ENCODE results near the gene ADGRG3.

Gene ADGRG3

DNA sequence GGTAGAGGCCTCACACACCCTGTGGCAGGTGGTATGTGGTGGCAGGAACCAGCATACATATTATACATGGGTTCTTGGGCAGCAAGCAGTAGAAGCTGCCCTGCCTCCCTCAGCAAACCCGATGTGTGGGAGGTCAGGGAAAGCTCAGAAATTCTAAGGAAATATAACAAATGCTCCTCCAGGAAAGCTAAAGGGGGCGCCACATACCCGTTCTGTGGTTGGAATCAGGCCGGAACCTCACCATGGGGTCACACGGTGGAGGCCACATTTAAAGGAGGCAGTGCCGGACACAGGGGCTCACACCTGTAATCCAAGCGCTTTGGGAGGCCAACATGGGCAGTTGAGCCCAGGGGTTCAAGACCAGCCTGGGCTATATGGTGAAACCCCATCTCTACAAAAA lies 55.1 kb downstream of the ADGRG3 start:
- no peak overlapping the region for H3K27ac ChIP-seq (ENCODE audit: low read length)

DNA sequence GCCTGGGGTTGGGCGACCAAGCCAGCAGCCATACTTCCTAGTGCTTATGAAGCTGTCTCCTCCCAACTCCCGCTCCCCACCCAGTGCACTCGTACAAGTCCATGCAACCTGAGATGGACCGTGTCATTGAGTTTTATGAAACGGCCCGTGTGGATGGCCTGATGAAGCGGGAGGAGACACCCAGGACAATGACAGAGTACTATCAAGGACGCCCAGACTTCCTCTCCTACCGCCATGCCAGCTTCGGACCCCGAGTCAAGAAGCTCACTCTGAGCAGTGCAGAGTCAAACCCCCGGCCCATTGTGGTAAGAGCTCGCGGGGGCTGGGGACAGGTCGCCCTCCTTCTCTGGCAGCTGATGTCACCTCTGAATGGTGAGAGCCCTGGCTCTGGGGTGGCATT lies 56.4 kb downstream of the ADGRG3 start:
- Histone ChIP-seq H3K9me3 (ENCODE audit: insufficient read depth, low read length) (no peaks in the 10 kb centered on the region), H3K27ac (ENCODE audit: low read length) (no peak overlapping the region), H3K9ac (ENCODE audit: low read length) (no peak overlapping the region), H4K20me1 (ENCODE audit: insufficient read depth, low read length) (no peaks in the 10 kb centered on the region), H3K79me2 (ENCODE audit: low read length) (no peaks in the 10 kb centered on the region), H3K4me3 (ENCODE audit: low read length) (no peak overlapping the region), H3K4me2 (ENCODE audit: low read length) (no peak overlapping the region), H3K27me3 (ENCODE audit: low read depth, low read length) (no peaks in the 10 kb centered on the region), H3K36me3 (replicated peaks; ENCODE audit: low read depth, low read length) (no peaks in the 10 kb centered on the region), H2AFZ (ENCODE audit: low read depth, low read length) (no peak overlapping the region), H3K4me1 (ENCODE audit: low read length) (peaks cover 6% of the 10 kb centered on the region; the same call in 1 of the 2 replicates)
- TF ChIP-seq EZH2phosphoT487 (IDR thresholded peaks at IDR 0.05; ENCODE audit: low read depth): no peak
- TF ChIP-seq, protein P1, sequence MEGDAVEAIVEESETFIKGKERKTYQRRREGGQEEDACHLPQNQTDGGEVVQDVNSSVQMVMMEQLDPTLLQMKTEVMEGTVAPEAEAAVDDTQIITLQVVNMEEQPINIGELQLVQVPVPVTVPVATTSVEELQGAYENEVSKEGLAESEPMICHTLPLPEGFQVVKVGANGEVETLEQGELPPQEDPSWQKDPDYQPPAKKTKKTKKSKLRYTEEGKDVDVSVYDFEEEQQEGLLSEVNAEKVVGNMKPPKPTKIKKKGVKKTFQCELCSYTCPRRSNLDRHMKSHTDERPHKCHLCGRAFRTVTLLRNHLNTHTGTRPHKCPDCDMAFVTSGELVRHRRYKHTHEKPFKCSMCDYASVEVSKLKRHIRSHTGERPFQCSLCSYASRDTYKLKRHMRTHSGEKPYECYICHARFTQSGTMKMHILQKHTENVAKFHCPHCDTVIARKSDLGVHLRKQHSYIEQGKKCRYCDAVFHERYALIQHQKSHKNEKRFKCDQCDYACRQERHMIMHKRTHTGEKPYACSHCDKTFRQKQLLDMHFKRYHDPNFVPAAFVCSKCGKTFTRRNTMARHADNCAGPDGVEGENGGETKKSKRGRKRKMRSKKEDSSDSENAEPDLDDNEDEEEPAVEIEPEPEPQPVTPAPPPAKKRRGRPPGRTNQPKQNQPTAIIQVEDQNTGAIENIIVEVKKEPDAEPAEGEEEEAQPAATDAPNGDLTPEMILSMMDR (IDR thresholded peaks at IDR 0.05; ENCODE audit: low read depth, low read length): no peak

More for the DNA sequence above, 55.1 kb downstream of the ADGRG3 start:
- no peak overlapping the region for H3K9ac ChIP-seq (ENCODE audit: low read length)
- H3K9me3 ChIP-seq (ENCODE audit: insufficient read depth, low read length): no peaks in the 10 kb centered on the region
- H3K4me2 ChIP-seq (ENCODE audit: low read length): no peak overlapping the region
- peaks cover 6% of the 10 kb centered on the region; the same call in 1 of the 2 replicates for H3K4me1 ChIP-seq (ENCODE audit: low read length)
- H2AFZ ChIP-seq (ENCODE audit: low read depth, low read length): no peak overlapping the region
- H3K79me2 ChIP-seq (ENCODE audit: low read length): no peaks in the 10 kb centered on the region
- no peaks in the 10 kb centered on the region for H3K27me3 ChIP-seq (ENCODE audit: low read depth, low read length)
- no peak for TF ChIP-seq EZH2phosphoT487 (IDR thresholded peaks at IDR 0.05; ENCODE audit: low read depth)
- TF ChIP-seq, protein P1 (IDR thresholded peaks at IDR 0.05; ENCODE audit: low read depth, low read length): peak; percentile 8; the same call in 1 of the 2 replicates
- H3K4me3 ChIP-seq (ENCODE audit: low read length): no peak overlapping the region
- H4K20me1 ChIP-seq (ENCODE audit: insufficient read depth, low read length): no peaks in the 10 kb centered on the region
- H3K36me3 ChIP-seq (replicated peaks; ENCODE audit: low read depth, low read length): no peaks in the 10 kb centered on the region

DNA sequence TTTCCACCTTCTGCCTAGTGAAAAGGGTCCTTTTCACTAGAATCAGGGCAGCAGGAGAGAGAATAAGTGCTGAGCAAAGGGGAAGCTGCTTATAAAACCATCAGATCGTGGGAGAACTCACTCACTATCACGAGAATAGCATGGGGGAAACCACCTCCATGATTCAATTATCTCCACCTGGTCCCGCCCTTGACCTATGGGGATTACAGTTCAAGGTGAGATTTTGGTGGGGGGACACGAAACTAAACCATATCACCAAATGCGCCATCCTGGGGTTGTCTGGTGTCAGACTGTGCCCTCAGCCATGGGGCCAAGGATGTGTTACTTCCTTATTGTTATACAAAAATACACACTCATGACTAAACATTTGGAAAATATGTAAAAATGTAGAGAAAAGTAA lies 57.0 kb downstream of the ADGRG3 start:
- H3K36me3 ChIP-seq (replicated peaks; ENCODE audit: low read depth, low read length): no peaks in the 10 kb centered on the region
- H2AFZ ChIP-seq (ENCODE audit: low read depth, low read length): no peak overlapping the region; the same call in 1 of the 2 replicates
- no peaks in the 10 kb centered on the region for H4K20me1 ChIP-seq (ENCODE audit: insufficient read depth, low read length)
- H3K9me3 ChIP-seq (ENCODE audit: insufficient read depth, low read length): no peaks in the 10 kb centered on the region
- no peak overlapping the region for H3K4me2 ChIP-seq (ENCODE audit: low read length)
- H3K79me2 ChIP-seq (ENCODE audit: low read length): no peaks in the 10 kb centered on the region
- no peak overlapping the region for H3K4me3 ChIP-seq (ENCODE audit: low read length)
- H3K9ac ChIP-seq (ENCODE audit: low read length): no peak overlapping the region
- TF ChIP-seq EZH2phosphoT487 (IDR thresholded peaks at IDR 0.05; ENCODE audit: low read depth): no peak
- TF ChIP-seq, protein P1 (IDR thresholded peaks at IDR 0.05; ENCODE audit: low read depth, low read length): no peak
- no peak overlapping the region for H3K27ac ChIP-seq (ENCODE audit: low read length)
- H3K4me1 ChIP-seq (ENCODE audit: low read length): peaks cover 6% of the 10 kb centered on the region; the same call in 1 of the 2 replicates
- no peaks in the 10 kb centered on the region for H3K27me3 ChIP-seq (ENCODE audit: low read depth, low read length)

DNA sequence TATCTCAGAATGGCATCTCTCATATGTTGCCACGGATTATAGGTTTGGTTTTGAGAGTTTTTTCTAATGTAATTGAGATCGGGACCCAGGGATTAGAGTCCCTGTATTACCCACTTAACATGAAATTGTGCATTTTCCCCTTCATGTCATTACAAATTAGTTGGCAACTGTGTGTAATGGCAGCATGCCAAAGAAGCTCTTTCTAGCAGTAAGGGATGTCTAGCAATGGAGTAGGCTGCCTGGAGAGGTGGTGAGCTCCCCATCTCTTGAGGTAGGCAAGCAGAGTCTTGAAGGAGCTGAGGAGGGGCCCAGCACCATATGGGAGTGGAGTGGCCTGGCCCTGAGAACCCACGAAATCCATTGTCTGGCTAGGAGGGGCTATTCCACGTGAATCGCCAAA lies 57.4 kb downstream of the ADGRG3 start:
- no peaks in the 10 kb centered on the region for H3K9me3 ChIP-seq (ENCODE audit: insufficient read depth, low read length)
- H4K20me1 ChIP-seq (ENCODE audit: insufficient read depth, low read length): no peaks in the 10 kb centered on the region
- H3K27me3 ChIP-seq (ENCODE audit: low read depth, low read length): no peaks in the 10 kb centered on the region
- no peak overlapping the region for H3K4me2 ChIP-seq (ENCODE audit: low read length)
- TF ChIP-seq, protein P1 (IDR thresholded peaks at IDR 0.05; ENCODE audit: low read depth, low read length): no peak
- no peak for TF ChIP-seq EZH2phosphoT487 (IDR thresholded peaks at IDR 0.05; ENCODE audit: low read depth)
- no peak overlapping the region for H3K27ac ChIP-seq (ENCODE audit: low read length)
- no peak overlapping the region for H3K4me3 ChIP-seq (ENCODE audit: low read length)
- H3K79me2 ChIP-seq (ENCODE audit: low read length): no peaks in the 10 kb centered on the region
- peaks cover 6% of the 10 kb centered on the region; the same call in 1 of the 2 replicates for H3K4me1 ChIP-seq (ENCODE audit: low read length)
- H3K9ac ChIP-seq (ENCODE audit: low read length): no peak overlapping the region
- no peaks in the 10 kb centered on the region for H3K36me3 ChIP-seq (replicated peaks; ENCODE audit: low read depth, low read length)
- H2AFZ ChIP-seq (ENCODE audit: low read depth, low read length): no peak overlapping the region; the same call in 1 of the 2 replicates
